HL-60 (cell line): Measurements from ENCODE around the gene HTR3A.

Experiments
- DNase-seq, 2 experiments: peaks; one replicate each; pipeline ENCODE4 v3.0.0-alpha.2; 2010 to 2020; ENCODE audit warnings: low read depth in 1 of 2, low spot score in 1 of 2
- H3K27ac ChIP-seq: fragments of 250-450 bp; sonication (Bioruptor Pico); replicated peaks from 2 replicates; pipeline ENCODE4 v1.5.1; 2020; ENCODE audit warnings: mild to moderate bottlenecking, moderate library complexity
- H3K27me3 ChIP-seq: fragments of 250-450 bp; sonication (Bioruptor Pico); 2 replicates; pipeline ENCODE4 v1.5.1; 2021; ENCODE audit warnings: mild to moderate bottlenecking, moderate library complexity; ENCODE audit not compliant: insufficient read depth, poor library complexity, severe bottlenecking
- H3K4me3 ChIP-seq: replicated peaks from 2 replicates; pipeline ENCODE4 v1.5.1; 2011; ENCODE audit warnings: mild to moderate bottlenecking, control low read depth, low read length; ENCODE audit not compliant: insufficient read depth
- GABPA ChIP-seq: IDR thresholded peaks from 2 replicates; pipeline ENCODE4 v1.6.1; 2012; ENCODE audit warnings: low read depth
- POLR2AphosphoS5 ChIP-seq: IDR thresholded peaks from 2 replicates; pipeline ENCODE4 v1.6.1; 2012; ENCODE audit warnings: low read depth
- SPI1 ChIP-seq: IDR thresholded peaks from 2 replicates; pipeline ENCODE4 v1.6.1; 2012; ENCODE audit warnings: low read depth, mild to moderate bottlenecking, borderline replicate concordance
- TF ChIP-seq, protein P1 (sequence below): IDR thresholded peaks from one replicate; pipeline ENCODE4 v1.5.1; 2011; ENCODE audit warnings: low read length, control low read depth, inconsistent platforms; ENCODE audit not compliant: insufficient read depth
- TF ChIP-seq, protein P2 (sequence below): IDR thresholded peaks from 2 replicates; pipeline ENCODE4 v1.6.1; 2012; ENCODE audit warnings: low read depth; ENCODE audit not compliant: insufficient replicate concordance

The HTR3A gene

DNA sequence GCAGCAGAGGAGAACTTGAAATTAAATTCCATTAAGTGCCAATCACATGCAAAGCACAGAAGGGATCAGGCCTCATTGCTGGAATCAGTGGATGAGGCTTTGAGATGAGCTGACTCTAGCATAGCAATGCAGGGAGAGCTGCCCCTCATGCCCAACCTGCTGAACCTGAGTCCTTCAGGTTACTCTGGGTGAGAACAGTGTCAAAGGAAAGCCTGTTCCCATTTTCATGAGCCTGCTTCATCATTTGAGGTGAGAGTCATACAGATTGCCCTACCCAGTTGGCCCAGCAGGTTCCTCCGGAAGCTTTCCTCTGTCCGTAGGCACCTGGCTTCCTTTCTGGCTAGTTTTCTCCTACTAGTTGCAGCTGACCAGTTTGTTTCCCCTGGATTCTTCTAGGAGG, 58.7 kb downstream of the HTR3A start:
- no peak for TF ChIP-seq SPI1
- TF ChIP-seq, protein P1, sequence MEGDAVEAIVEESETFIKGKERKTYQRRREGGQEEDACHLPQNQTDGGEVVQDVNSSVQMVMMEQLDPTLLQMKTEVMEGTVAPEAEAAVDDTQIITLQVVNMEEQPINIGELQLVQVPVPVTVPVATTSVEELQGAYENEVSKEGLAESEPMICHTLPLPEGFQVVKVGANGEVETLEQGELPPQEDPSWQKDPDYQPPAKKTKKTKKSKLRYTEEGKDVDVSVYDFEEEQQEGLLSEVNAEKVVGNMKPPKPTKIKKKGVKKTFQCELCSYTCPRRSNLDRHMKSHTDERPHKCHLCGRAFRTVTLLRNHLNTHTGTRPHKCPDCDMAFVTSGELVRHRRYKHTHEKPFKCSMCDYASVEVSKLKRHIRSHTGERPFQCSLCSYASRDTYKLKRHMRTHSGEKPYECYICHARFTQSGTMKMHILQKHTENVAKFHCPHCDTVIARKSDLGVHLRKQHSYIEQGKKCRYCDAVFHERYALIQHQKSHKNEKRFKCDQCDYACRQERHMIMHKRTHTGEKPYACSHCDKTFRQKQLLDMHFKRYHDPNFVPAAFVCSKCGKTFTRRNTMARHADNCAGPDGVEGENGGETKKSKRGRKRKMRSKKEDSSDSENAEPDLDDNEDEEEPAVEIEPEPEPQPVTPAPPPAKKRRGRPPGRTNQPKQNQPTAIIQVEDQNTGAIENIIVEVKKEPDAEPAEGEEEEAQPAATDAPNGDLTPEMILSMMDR = no peak
- TF ChIP-seq, protein P2, sequence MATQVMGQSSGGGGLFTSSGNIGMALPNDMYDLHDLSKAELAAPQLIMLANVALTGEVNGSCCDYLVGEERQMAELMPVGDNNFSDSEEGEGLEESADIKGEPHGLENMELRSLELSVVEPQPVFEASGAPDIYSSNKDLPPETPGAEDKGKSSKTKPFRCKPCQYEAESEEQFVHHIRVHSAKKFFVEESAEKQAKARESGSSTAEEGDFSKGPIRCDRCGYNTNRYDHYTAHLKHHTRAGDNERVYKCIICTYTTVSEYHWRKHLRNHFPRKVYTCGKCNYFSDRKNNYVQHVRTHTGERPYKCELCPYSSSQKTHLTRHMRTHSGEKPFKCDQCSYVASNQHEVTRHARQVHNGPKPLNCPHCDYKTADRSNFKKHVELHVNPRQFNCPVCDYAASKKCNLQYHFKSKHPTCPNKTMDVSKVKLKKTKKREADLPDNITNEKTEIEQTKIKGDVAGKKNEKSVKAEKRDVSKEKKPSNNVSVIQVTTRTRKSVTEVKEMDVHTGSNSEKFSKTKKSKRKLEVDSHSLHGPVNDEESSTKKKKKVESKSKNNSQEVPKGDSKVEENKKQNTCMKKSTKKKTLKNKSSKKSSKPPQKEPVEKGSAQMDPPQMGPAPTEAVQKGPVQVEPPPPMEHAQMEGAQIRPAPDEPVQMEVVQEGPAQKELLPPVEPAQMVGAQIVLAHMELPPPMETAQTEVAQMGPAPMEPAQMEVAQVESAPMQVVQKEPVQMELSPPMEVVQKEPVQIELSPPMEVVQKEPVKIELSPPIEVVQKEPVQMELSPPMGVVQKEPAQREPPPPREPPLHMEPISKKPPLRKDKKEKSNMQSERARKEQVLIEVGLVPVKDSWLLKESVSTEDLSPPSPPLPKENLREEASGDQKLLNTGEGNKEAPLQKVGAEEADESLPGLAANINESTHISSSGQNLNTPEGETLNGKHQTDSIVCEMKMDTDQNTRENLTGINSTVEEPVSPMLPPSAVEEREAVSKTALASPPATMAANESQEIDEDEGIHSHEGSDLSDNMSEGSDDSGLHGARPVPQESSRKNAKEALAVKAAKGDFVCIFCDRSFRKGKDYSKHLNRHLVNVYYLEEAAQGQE = no peak
- TF ChIP-seq POLR2AphosphoS5 = no peak
- no peak for TF ChIP-seq GABPA

DNA sequence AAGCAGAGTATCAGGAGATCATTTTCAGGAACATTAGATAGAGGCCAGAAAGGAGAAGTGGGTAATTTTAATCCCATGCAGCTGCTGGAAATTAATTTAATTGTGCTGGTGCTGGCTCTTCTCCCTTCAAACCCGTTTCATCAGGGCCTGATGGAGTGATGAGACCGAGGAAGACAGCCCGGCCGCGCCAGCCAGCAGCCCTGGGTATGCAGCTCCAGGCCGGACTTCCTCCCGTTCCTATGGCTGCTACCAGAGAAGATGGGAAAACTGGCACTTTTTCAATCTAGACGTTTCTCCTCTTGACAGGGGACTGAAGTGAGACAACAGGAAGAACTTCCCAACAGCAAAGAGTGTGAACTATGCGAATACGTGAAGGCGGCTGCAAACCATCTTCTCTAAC, 60.0 kb downstream of the HTR3A start:
- TF ChIP-seq, protein P2 = no peak
- TF ChIP-seq GABPA (no peak), SPI1 (peak; percentile 65; the same call in 1 of the 2 replicates)
- TF ChIP-seq, protein P1 = no peak
- no peak overlapping the region for H3K27ac ChIP-seq
- no peak for DNase-seq
- no peak overlapping the region for H3K4me3 ChIP-seq
- H3K27me3 ChIP-seq = no peaks in the 10 kb centered on the region

More for the DNA sequence above, 58.7 kb downstream of the HTR3A start:
- Histone ChIP-seq H3K27ac (no peak overlapping the region), H3K27me3 (no peaks in the 10 kb centered on the region), H3K4me3 (no peak overlapping the region)
- no peak for DNase-seq

DNA sequence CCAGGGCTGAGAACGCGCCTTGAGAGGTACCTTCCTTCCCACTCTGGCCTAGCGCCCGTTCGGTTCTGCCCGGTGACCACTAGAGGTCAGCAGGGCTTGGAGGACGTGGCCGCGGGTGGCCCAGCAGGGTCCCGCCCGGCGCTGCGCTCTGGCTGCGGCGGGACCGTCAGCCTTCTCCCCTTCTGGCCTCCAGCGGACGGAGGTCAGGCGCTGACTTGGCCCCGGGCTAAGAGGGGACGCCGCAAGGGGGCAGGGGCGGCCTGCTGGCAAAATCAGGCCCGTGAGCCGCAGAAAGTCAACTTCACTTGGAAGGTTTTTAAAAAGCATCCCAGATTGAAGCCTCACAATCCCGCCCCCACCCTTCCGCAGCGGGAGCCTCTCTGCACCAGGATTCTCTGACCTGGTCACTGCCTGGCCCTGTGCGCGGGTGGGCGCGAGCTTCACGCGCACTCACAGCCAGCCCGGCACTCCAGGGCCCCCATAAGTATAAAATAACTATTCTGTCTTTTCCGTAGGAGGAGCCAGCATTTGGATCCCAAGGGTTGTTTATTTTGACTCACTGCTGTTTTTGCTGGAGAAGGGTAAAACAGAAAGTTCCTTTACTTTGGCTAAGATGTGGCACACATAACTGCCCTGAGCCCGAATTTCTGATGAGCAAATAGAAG, 61.4 kb downstream of the HTR3A start:
- no peak overlapping the region for H3K27ac ChIP-seq
- TF ChIP-seq, protein P1 = peak; percentile 53
- TF ChIP-seq SPI1 = no peak
- no peaks in the 10 kb centered on the region for H3K27me3 ChIP-seq
- peak; percentile 17 to 64 for DNase-seq
- no peak overlapping the region for H3K4me3 ChIP-seq

DNA sequence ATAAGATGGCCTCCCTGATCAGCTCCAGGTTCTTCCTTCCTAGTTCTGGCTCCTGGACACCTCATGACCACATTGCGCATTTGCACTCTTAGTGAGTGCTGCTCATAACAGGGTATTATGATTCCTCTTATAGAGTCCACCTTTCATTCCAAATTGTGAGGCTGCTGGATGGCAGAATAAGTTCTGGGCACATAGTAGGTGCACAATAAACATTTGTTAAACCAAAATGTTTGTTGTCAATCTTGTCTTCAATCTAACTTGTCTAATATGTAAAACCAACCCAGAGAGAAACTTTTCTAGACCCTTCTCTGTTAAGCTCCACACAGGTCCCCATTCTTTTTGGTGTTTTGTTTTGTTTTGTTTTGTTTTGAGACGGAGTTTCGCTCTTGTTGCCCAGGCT, 62.0 kb downstream of the HTR3A start:
- TF ChIP-seq GABPA (no peak), POLR2AphosphoS5 (no peak)
- TF ChIP-seq, protein P2 = no peak
- TF ChIP-seq, protein P1 = no peak
- DNase-seq = no peak
- Histone ChIP-seq H3K4me3 (no peak overlapping the region), H3K27ac (no peak overlapping the region), H3K27me3 (no peaks in the 10 kb centered on the region)
